HG03103 (cell line): ENCODE data around the gene RCOR1.

Experiments
- ATAC-seq: cut with Tn5 transposase; IDR thresholded peaks from one replicate; pipeline ENCODE4 v1.9.1; 2021; ENCODE audit warnings: low read depth; ENCODE audit not compliant: unreplicated experiment

RCOR1 gene

DNA sequence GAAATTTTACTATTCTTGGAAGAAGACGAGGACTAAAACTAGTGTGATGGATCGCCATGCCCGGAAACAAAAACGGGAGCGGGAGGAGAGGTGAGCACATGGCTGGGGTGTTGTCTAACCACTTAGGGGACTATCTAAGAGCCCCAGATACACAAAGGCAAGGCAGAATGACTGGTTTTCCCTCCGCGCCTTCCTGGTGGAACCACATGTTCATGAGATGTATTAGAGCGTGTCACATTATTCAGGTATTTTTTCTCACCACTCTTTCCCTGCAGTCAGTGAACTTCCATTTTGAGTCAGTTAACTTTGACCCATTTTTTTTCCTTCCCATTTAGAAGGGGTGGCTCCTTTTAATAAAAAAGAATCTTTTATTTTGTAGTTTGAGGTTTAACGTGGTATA is 116.0 kb downstream of the RCOR1 start:
- ATAC-seq: no peak

DNA sequence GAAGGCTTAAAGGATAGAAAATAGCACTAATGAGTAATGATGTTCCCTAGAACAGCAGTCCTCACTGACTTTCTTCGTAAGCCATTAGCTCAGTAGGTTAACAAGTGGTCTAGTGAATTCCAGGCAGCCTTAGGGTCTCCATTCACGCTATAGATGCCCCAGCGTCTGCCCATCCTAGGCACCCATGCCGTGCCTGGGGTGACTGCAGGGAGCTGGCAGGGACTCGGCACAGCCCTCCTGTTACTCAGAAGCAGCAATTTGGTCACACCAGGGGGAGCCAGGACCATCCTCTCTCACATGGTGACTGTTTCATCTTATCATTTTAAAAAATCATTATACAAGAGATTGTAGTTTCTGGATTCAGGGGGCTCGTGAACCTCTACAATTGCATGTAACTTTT is 118.8 kb downstream of the RCOR1 start:
- ATAC-seq: no peak

DNA sequence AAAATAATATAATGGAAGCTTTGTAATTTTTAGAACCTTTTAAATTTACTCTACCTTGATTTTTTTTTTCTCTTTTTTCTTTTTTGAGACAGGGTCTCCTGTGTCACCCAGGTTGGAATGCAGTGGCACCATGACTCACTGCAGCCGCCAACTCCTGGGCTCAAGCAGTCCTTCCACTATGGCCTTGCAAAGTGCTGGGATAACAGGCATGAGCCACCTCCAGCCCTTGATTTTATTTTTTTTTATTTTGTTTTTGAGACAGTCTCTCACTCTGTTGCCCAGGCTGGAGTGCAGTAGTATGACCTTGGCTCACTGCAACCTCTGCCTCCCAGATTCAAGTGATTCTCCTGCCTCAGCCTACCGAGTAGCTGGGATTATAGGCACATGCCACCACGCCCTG is 119.5 kb downstream of the RCOR1 start:
- ATAC-seq: no peak

DNA sequence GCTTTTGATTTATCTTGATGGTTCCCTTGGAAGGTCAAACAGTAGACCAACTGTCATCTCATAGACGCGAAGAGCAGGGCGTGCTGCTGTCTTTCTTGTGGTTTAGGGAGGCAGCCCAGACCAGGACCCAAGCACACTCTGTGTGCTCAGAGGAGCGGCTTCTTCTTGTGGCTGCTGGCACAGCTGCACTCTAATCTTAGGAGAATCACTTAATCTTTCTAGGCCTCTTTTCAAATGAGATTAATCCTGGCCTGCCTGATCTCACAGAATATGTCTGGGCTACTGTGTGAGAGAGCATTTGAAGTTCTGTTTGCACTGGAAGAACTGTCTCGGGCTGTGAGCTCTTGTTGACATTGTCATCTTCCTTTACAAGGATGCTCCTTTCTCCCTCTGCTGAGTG is 124.8 kb downstream of the RCOR1 start:
- ATAC-seq: no peak

DNA sequence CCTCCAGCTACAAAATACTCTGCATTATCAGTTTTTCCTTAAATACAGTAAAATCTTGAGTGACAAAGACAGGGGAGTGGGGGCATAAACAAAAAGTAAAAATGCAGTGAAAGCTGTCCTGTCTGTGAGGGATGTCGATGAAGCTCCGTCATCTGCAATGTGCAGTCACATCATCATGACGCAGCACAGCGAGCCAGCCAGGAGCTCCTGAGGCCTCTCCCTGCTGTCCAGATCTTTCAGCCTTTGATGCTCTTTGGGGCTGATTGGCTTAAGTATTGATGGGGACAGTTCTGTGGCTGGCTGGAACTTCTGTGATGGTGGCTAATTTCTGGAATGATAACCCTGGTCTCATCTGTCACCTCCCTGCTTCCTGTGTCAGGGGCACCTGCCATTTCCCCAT is 130.2 kb downstream of the RCOR1 start:
- no peak for ATAC-seq

DNA sequence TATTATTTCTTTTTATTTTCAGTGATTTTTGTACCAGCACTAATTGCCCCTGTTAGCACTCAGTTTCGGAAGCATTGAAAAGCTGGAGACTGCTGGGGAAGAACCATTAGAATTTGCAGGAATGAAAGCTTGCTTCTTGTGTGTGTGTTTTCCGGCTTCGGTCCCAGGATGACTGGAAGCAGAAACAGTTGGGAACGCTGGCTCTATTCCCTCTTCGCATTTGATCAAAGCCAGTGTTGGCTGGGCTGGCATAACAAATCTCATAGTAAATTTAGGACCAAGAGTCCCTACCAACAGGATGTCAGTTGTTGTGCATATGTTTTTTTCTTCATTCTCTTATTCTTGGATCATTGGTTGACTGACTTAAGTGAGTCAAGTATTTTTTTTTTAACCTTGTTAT is 131.2 kb downstream of the RCOR1 start:
- no peak for ATAC-seq

DNA sequence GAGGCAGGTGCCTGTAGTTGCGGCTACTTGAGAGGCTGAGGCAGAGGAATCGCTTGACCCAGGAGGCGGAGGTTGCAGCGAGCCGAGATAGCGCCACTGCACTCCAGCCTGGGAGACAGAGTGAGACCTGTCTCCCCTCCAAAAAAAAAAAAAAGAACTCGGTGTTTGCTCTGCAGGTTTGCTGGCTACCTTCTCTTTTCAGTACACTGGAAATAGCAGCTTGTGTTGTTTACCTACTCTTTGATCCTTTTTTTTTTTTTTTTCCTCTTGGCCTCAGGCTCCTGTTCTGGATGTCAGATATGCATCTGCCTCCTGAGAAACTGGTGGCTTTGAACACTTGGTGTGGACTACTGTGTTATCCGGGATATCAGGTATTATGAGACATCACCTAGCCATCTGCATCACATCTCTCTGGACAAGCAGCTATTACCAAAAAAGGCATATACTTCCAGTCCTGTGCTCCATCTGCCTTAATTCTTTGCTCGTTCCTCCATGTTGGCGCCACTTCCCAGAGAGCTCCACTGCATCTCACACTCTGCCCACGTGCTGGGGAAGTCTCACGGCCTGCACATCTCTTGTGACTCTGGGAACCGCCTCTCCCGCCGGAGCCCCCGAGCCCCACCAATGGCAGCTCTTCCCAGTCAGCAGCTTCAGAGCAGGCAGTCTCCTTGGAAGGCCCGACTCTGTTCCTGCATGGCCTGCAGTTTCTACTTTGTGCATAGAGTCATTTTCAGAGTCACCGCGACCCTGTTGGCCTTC is 133.9 kb downstream of the RCOR1 start:
- ATAC-seq: no peak

DNA sequence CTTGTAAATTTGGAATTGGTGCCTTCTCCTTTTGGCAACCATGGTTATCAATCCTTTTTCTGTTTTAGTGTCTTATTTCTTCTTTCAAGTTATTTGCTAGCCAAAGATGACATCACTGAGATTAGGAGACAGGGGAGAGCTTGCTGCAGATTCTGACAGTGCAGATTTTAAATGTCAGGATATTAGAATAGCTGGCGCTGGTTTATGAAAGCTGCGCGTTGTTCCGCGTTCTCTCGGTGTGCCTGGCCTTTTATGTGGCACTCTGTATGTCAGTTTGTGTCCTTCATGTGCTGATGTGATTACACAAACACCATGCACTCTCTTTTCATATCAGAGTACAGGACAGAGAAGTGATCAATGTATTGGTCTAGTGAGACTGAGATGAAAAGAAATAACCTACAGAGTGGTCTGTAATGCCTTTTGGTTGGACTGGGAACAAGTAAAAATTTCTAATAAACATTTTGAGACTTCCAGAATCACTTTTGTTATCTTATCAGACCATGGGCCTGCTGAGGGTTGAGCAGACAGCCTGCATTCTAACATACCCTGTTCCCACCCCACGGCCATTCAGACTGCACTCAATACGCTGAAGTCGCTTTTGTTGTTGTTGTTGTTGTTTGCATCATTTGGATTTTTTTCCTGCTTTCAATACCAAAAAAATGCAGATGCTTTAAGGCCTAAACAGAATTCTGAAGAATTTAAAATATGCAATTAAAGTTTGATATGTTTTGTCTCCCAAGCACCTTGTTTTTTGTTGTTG is 135.1 kb downstream of the RCOR1 start:
- ATAC-seq: no peak

DNA sequence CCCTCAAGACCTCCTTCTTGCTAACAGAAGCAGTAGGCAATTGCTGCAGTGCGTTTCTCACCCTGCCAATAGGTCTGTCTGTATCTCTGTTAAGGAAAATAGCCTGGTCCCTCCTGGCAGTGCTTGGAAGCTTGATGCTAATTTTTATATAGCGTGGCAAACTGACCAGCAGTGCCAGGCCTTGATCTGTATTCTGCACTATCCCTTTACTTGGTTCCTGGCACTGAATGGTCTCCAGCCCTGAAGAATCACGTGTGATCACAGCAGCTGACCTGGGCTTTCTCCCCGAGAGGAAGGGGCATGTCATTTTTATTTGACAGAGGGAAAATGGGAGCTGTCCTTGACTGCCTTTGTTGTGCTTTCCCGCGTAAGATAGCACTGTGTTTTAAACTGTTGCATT is 136.1 kb downstream of the RCOR1 start:
- ATAC-seq: no peak

DNA sequence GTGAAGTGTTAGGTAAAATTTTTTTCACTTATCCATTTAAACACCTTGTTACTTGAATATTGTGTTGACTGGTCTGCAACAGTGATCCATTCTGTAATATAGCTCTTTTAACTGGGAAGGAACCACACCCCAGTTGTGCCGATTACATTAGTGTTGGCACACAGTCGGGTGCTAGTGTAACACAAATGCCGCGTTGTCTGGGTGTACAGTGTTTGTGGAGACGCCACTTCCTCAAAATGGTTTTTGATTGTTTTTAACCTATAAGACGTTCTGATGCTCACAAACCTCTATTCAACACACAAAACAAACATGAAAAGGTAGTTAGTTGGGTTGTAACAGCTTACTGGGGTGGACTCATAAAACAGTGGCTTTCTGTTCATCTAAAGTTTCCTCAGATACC is 136.8 kb downstream of the RCOR1 start:
- ATAC-seq: no peak

DNA sequence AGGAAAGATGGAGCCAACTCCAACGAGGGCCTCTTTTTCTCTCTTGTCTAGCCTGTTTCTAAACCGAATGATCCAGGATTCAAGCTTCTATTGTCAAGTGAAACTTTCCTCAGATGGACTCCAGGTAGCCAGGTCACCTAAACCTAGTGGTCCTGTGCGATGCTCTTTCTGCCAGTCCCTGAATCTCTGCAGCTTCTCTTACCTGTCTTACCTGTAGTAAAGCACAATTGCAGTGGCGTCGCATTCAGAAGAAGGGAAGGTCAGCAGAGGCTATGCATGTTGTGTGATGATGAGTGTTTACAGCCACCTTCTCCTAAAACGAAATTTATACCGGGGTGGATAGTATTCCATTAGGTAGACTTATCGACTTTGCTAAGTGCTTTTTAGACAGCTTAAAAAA is 137.4 kb downstream of the RCOR1 start:
- no peak for ATAC-seq

DNA sequence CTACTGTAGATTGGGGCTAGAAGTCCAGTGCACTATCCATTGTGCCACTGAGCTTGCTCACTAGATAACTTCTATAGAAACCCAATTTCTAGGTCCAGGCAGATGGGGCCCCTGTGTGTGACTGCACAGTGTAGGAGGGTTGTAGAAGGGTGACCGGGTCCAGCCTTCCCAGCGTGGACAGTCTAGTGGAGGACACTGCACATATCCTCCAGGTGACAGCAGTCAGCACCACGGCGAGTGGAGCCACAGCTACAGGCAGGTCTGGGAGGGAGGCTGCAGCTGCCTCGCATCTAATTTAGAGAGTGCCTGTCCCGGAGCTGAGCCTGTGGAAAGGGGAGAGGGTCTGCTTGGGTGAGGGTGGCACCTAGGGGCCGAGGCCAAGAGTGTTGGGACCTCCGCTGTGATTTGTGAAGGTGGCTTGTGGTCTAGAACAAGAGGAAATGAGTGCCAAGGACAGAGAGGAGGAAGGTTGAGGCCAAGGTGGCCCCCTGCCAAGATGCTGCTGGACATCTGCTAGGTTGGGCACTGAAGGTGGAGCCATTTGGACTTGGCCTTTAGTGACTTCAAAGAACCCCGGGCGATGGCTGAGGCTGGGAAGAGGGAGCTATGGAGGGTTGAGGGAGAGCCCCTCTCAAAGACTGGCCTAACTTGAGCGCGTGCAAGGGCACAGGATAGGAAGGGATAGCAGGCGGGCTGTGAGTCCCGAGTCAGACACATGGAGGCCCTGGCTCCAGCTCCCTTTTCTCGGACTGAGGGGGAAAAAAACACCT is 138.8 kb downstream of the RCOR1 start:
- no peak for ATAC-seq

DNA sequence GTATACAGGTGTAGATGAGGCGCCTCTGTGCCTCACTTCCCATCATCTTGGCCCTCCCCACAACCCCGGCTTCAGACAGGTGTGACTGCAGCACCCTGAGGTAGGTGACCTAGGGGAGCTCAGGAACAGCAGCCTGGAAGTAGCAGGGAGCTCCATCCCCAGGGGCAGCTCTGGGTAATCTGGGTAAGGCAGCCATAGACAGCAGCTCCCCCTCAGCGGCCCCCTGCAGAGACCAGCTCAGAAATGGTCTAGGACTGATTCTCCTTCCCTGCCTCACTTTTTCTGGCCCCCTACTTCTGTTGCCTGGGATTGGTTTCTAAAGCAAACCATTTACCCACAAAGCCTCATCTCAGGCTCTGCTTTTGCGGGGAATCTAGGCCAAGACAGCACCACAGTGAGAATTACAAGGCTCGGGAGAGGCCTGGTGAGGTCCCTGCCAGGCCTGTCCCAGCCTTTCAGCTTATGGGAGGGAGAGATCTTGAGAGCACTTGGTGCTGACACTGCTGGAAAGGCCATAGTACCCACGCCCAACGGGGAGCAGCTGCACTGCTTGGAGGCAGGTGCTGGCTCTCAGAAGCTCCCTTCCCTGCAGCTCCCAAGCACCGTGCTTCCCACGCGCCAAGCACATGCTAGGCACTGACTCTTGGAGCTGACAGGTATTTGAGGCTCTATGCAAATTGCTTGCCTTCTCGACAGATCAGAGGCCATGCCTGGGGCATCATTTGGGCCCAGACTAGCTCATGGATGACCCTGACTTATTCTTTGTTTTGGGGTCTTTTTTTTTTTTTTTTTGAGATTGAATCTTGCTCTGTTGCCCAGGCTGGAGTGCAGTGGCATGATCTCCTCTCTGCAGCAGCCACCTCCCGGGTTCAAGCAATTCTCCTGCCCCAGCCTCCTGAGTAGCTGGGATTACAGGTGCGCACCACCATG is 139.7 kb downstream of the RCOR1 start:
- no peak for ATAC-seq

DNA sequence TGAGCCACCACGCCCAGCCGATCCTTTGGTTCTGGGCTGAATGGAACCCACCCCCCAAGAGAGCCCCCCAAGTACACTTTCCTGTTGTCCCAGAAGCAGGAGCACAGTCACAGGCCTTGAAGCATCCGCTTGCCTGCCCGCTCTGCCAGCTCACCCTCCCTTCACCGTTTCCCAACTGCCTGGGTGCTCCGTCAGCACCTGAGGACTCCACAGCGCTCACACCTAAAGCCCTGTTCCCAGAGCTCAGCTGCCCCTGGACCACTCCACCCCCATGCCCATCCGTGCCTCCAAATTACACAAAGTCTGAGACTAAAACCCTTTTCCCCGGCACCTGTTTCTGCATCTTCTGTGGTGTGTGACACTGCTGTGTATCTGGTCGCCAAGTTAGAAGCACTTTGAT is 140.5 kb downstream of the RCOR1 start:
- ATAC-seq: no peak

DNA sequence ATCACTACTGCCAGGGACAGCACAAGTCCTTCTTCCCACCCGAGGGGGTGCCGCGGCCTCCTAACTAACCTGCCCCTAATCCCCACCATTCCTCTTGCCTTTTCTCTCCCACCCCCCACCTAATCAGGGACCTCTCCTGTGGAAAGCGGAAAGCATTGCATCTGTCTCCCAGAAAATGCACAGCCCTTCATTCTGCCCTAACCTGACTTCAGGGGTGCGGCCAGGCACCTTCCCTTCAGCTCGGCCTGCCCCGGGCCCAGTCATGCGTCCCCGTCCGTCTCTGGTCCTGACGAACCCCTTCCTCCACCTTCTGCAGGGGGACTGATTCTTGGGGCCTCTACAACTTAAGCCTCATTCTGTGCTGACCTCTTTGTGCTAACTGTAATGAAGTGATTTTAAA is 140.9 kb downstream of the RCOR1 start:
- ATAC-seq: no peak

DNA sequence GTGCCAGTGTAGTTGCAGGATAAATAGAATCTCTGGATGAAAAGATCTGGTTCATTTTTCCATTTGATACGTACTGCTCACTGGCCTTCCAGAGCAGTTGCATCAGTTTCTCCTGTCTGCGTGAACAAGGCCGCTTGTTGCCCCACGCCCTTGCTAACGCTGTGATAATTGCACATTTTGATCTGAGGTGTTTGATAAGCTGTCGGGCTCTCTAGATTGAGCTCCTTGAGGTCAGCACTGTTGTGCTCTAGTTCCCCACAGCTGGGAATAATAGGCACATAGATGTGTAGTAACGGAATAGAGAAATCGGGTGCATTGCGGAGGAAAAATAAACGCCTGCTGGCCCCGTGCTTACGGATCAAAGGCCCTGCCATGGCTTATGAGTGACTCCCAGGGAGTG is 142.0 kb downstream of the RCOR1 start:
- no peak for ATAC-seq

DNA sequence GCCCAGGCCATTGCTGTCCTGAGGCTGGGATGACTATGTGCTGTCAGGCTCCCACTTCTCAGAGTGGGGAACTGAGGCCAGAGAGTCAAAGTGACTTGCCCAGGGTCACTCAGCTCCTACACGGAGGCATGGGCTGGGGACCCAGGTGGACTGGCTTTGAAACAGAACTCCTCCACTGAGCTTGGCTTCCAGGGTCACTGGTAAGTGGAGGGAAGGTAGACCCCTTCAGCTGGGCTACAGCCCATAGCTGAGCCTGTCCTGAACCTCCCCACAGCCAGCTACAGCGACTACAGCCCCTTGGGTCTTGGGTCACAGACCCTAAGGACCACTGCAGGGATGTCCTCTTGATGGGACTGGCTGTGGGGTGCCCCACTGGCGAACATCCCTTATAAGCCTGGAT is 144.5 kb downstream of the RCOR1 start:
- ATAC-seq: no peak

DNA sequence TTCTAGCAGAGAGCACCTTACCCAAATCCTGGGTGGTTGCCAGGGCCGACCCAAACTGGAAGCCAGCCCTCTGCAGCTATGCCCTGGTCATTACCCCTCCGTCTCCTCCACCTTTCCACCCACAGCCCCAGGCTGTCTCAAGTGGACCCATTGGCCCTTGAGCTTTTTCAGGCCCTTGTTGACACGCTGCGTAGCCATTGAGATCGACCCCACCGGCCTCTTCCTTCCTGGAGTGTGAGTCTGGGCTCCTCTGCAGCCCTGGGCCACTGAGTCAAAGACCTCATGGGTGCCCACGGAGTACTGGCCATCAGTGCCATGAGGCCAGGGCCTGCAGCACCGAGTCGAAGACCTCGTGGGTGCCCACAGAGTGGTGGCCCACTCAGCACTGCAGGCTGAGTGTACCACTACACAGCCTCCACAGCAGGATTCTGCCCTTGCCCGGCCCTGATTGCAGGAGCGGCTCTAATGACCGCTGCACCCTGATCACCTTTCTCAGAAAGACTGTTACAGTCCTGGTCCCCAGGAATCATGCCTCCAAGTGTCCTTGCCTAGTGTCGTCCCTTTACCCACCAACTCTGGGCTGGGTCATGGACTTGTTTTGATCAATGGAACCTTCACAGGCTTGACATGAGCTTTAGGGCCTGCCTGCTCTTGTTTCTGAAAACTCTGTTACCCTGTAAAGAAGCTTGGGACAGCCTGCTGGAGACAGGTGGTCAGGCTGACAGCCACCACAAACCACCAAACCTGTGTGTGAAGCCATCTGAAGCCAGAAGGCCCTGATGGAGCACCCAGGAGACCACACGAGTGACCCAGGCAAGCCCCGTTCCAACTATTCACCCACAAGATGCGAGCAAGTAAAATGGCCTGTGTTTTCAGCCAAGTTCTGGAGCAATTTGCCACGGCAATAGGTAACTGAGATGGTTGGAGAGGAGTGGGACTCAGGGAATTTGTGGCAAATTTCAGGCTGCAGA is 145.2 kb downstream of the RCOR1 start:
- no peak for ATAC-seq
